Measurements from ENCODE around the gene SCYGR2. TPM values are rescaled to one million over a fixed set of nuclear protein-coding genes. Genes with fewer than 3 reads are reported as not detected.

SCYGR2 gene
- total RNA-seq, 2 experiments from 2014 or later, result not detected

GRCh38 chr2:227614740-227615139, 16.0 kb downstream of the SCYGR2 start, which contains the start of gene SCYGR3:
TSS of gene SCYGR3 (minus strand) at chr2:227614840. CDS start at chr2:227614840, 0 bp downstream.
- intact Hi-C loops (cut with DNase I, micrococcal nuclease), result no loop called here
- Histone ChIP-seq H3K36me3 (ENCODE audit: insufficient read depth, low read length) (no peaks in the 10 kb centered on the region), H3K9me3 (ENCODE audit: control insufficient read depth in 1 of 2, insufficient read depth in 1 of 2, low read length in 2 of 2) (peaks cover 0 to 4% of the 10 kb centered on the region in 2 experiments)

GRCh38 chr2:227615181-227615580, 16.5 kb downstream of the SCYGR2 start:
- no peak overlapping the region for H3K4me3 ChIP-seq (ENCODE audit: low read length)
- no peak for DNase-seq
- no peak for TF ChIP-seq CTCF (IDR thresholded peaks at IDR 0.05)
- Mint-ChIP-seq H3K4me3 (no peak overlapping the region), H3K9me3 (no peaks in the 10 kb centered on the region), H3K36me3 (ENCODE audit: low read depth) (no peaks in the 10 kb centered on the region), H3K27ac (no peak overlapping the region), H3K27me3 (peaks cover 32% of the 10 kb centered on the region), H3K4me1 (ENCODE audit: low read depth) (no peaks in the 10 kb centered on the region)
- no peak overlapping the region for H3K27ac ChIP-seq (ENCODE audit: low read depth in 1 of 2, low read length in 2 of 2)
- CTCF ChIA-PET, result no interaction called here
- peaks cover 0 to 4% of the 10 kb centered on the region in 2 experiments for H3K9me3 ChIP-seq (ENCODE audit: control insufficient read depth in 1 of 2, insufficient read depth in 1 of 2, low read length in 2 of 2)
- POLR2A ChIA-PET, result no interaction called here
- no peaks in the 10 kb centered on the region for H3K4me1 ChIP-seq (ENCODE audit: insufficient read depth, low read length)
- no peaks in the 10 kb centered on the region for H3K36me3 ChIP-seq (ENCODE audit: insufficient read depth, low read length)
- ATAC-seq (ENCODE audit: poor library complexity), result no peak
- intact Hi-C loops (cut with DNase I, micrococcal nuclease), result no loop called here
- peaks cover 0 to 4% of the 10 kb centered on the region in 2 experiments for H3K27me3 ChIP-seq (ENCODE audit: control insufficient read depth in 1 of 2, insufficient read depth in 2 of 2, low read length in 2 of 2)

More at GRCh38 chr2:227614740-227615139, 16.0 kb downstream of the SCYGR2 start, which contains the start of gene SCYGR3:
- no peak for DNase-seq
- Histone ChIP-seq H3K4me1 (ENCODE audit: insufficient read depth, low read length) (no peaks in the 10 kb centered on the region), H3K27me3 (ENCODE audit: control insufficient read depth in 1 of 2, insufficient read depth in 2 of 2, low read length in 2 of 2) (peaks cover 0 to 4% of the 10 kb centered on the region in 2 experiments), H3K4me3 (ENCODE audit: low read length) (no peak within 1 kb of the TSS), H3K27ac (ENCODE audit: low read depth in 1 of 2, low read length in 2 of 2) (no peak within 1 kb of the TSS)
- H3K27ac Mint-ChIP-seq, result no peak within 1 kb of the TSS
- POLR2A ChIA-PET, result no interaction called here
- H3K27me3 Mint-ChIP-seq, result peaks cover 36% of the 10 kb centered on the region
- H3K4me3 Mint-ChIP-seq, result no peak within 1 kb of the TSS
- CTCF ChIA-PET, result no interaction called here
- no peaks in the 10 kb centered on the region for H3K4me1 Mint-ChIP-seq (ENCODE audit: low read depth)
- no peaks in the 10 kb centered on the region for H3K36me3 Mint-ChIP-seq (ENCODE audit: low read depth)
- no peak for ATAC-seq (ENCODE audit: poor library complexity)
- H3K9me3 Mint-ChIP-seq, result no peaks in the 10 kb centered on the region
- TF ChIP-seq CTCF (IDR thresholded peaks at IDR 0.05), result no peak

- intact Hi-C loops (cut with DNase I, micrococcal nuclease), result no loop called here
- POLR2A ChIA-PET, result no interaction called here
- Histone ChIP-seq H3K4me3 (ENCODE audit: low read length) (no peak overlapping the region), H3K9me3 (ENCODE audit: control insufficient read depth in 1 of 2, insufficient read depth in 1 of 2, low read length in 2 of 2) (peaks cover 0 to 4% of the 10 kb centered on the region in 2 experiments), H3K4me1 (ENCODE audit: insufficient read depth, low read length) (no peaks in the 10 kb centered on the region), H3K27ac (ENCODE audit: low read depth in 1 of 2, low read length in 2 of 2) (no peak overlapping the region), H3K36me3 (ENCODE audit: insufficient read depth, low read length) (no peaks in the 10 kb centered on the region), H3K27me3 (ENCODE audit: control insufficient read depth in 1 of 2, insufficient read depth in 2 of 2, low read length in 2 of 2) (peaks cover 0 to 4% of the 10 kb centered on the region in 2 experiments)
- Mint-ChIP-seq H3K27ac (no peak overlapping the region), H3K36me3 (ENCODE audit: low read depth) (no peaks in the 10 kb centered on the region), H3K27me3 (peaks cover 27% of the 10 kb centered on the region), H3K9me3 (no peaks in the 10 kb centered on the region), H3K4me1 (ENCODE audit: low read depth) (no peaks in the 10 kb centered on the region), H3K4me3 (no peak overlapping the region)
- CTCF ChIA-PET, result no interaction called here
- DNase-seq, result no peak
- no peak for TF ChIP-seq CTCF (IDR thresholded peaks at IDR 0.05)
- no peak for ATAC-seq (ENCODE audit: poor library complexity)
Measured at GRCh38 chr2:227615906-227616305, 17.2 kb downstream of the SCYGR2 start.

Measured in CD4-positive, alpha-beta T cell (primary cell).